ENCODE results near the gene VLDLR. TPM values are rescaled to one million over a fixed set of nuclear protein-coding genes. Genes with fewer than 3 reads are reported as not detected.

The VLDLR gene
- total RNA-seq, 1 donor: 4.7 TPM

GRCh38 chr9:2595973-2596372, 25.6 kb upstream of the VLDLR start:
- H3K4me3 ChIP-seq (ENCODE audit: low read depth, low read length): no peak overlapping the region
- DNase-seq (ENCODE audit: low read depth): no peak

GRCh38 chr9:2597483-2597882, 24.1 kb upstream of the VLDLR start:
- no peak overlapping the region for H3K4me3 ChIP-seq (ENCODE audit: low read depth, low read length)
- peak; percentile 13 for DNase-seq (ENCODE audit: low read depth)
- TF ChIP-seq CTCF (IDR thresholded peaks at IDR 0.05; ENCODE audit: insufficient read depth, low read depth, low read length): no peak

More at GRCh38 chr9:2595973-2596372, 25.6 kb upstream of the VLDLR start:
- TF ChIP-seq CTCF (IDR thresholded peaks at IDR 0.05; ENCODE audit: insufficient read depth, low read depth, low read length): no peak

- peak; percentile 84 for DNase-seq (ENCODE audit: low read depth)
- TF ChIP-seq CTCF (IDR thresholded peaks at IDR 0.05; ENCODE audit: insufficient read depth, low read depth, low read length): no peak
- no peak overlapping the region for H3K4me3 ChIP-seq (ENCODE audit: low read depth, low read length)
These were observed 21.7 kb upstream of the VLDLR start for GRCh38 chr9:2599896-2600295.

- DNase-seq (ENCODE audit: low read depth): no peak
- no peak for TF ChIP-seq CTCF (IDR thresholded peaks at IDR 0.05; ENCODE audit: insufficient read depth, low read depth, low read length)
- no peak overlapping the region for H3K4me3 ChIP-seq (ENCODE audit: low read depth, low read length)
These were observed 21.3 kb upstream of the VLDLR start for GRCh38 chr9:2600307-2600706.

- no peak for TF ChIP-seq CTCF (IDR thresholded peaks at IDR 0.05; ENCODE audit: insufficient read depth, low read depth, low read length)
- H3K4me3 ChIP-seq (ENCODE audit: low read depth, low read length): no peak overlapping the region
- DNase-seq (ENCODE audit: low read depth): no peak
These were observed 19.7 kb upstream of the VLDLR start for GRCh38 chr9:2601785-2602378.

- DNase-seq (ENCODE audit: low read depth): peak; percentile 76
- TF ChIP-seq CTCF (IDR thresholded peaks at IDR 0.05; ENCODE audit: insufficient read depth, low read depth, low read length): no peak
These were observed 18.9 kb upstream of the VLDLR start for GRCh38 chr9:2602704-2603116.

GRCh38 chr9:2603621-2604020, 18.0 kb upstream of the VLDLR start:
- TF ChIP-seq CTCF (IDR thresholded peaks at IDR 0.05; ENCODE audit: insufficient read depth, low read depth, low read length): no peak
- DNase-seq (ENCODE audit: low read depth): no peak
- H3K4me3 ChIP-seq (ENCODE audit: low read depth, low read length): no peak overlapping the region

More at GRCh38 chr9:2602704-2603116, 18.9 kb upstream of the VLDLR start:
- H3K4me3 ChIP-seq (ENCODE audit: low read depth, low read length): no peak overlapping the region

All from fibroblast of villous mesenchyme (primary cell).